HG03103 (cell line): ENCODE results near the gene CCNL1.
A peak's percentile ranks its signal among the peaks of the same experiment; 100 is the strongest.

Experiments
- ATAC-seq: cut with Tn5 transposase; IDR thresholded peaks from one replicate; pipeline ENCODE4 v1.9.1; 2021; ENCODE audit warnings: low read depth; ENCODE audit not compliant: unreplicated experiment

CCNL1 gene

DNA sequence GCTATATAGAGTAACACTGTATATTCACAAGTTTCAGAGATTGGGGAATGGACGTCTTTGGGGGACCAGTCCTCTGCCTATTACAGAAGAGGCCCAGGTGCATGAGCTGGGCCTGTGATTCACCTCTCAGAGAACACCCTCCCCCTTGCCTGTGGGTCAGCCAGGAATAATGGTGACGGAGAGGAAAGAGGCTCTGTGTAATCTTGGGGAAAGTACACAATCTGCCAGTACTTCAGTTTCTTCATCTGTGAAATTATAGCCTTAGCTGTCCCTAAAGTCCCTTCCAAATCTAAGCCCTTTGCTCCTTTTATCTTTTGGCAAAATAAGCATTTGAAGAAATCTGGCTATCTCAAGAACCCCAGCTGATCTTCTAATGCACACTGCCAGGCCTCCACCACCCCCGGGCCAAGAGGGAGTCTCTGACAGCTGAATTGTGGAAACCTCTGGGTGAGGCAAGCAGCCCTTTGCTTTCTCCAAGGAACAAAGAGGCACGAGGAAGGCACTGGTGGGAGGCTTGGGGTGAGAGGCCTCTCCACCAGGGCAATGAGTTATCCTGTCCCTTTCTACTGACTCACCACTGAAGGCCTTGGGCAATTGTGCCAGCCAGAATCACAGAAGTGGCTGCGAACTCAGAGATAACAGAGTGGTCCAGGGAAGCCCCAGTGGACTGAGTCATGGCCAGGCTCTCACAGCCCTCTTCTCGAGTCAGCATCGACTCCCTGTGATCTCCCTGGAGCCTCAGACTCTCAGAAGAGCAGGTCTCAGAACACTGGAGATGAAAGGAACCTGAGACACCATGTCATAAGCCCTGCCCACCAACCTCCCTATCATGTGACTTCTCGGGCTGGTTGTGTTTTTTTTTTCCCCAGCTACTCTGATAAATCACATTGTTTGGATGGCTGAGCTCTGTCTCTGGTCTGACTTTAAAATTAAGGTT lies 31.8 kb downstream of the CCNL1 start:
- ATAC-seq: peak; percentile 35

DNA sequence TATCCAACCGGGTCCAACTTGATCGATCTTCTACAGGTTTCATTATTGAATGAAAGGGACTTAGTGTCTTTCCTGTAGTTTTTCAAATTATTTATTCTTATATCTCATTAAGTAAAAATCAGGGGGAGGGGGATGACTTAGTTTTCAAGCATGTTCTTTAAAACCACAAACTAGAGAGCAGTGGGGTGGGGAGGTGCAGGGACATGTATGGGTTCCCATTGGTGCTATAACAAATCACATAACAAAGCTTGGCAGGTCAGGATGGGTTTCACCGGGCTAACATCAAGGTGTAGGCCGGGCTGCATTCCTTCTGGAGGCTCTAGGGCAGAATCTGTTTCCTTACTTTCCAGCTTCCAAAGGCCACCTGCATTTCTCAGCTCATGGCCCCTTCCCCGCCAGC lies 32.7 kb downstream of the CCNL1 start:
- no peak for ATAC-seq

DNA sequence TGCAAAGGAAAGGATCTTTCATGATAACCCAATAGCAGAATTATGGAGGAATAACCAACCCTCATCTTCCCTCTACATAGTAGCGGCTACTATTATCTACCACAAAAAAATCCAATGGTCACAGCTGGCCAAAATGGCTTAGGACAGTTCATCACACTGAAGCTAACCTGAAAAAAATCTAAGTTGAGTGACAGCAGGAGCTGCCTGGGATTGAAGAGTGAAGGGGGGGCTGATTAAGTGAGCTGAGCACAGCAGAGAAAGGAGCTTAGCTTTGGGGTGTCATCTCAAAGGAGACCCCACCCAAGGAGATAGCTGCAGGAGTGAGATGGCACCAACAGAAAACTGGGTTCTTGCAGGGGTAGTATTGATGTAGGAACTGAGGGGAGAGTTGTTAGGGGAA lies 33.6 kb downstream of the CCNL1 start:
- ATAC-seq: no peak

DNA sequence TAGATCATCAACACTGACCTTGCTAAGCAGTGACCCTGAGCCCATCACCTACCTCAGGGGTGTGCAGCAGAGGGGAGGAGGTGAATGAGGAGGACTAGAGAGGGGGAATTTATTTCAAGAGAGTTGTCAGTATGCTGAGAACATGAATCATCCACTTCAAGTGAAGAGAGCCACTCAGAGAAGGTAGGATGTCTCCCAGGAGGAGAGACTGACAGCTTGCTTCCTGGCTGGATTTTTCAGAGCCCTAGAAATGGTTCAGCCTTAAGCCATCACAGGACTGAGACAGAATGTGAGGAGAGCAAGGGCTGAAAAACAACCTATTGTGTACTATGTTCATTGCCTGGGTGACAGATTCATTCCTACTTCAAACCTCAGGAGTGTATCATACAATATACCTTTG lies 34.8 kb downstream of the CCNL1 start:
- ATAC-seq: no peak

DNA sequence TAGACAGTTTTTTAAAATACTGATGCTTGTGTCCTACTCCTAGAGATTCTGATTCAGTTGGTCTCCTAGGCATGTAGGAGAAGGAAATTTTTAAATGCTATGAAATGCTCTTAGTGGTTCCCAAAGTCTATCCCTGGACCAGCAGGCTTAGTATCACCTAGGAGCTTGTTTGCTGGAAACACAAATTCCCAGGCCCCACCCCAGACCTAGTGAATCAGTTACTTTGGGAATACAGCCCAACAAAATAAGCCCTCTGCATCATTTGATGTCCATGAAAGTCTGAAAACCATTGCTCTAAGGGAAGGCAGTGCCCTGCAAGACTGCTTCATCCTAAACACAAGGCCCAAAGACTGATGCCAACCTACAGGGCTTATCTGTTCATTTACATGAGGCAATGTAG lies 36.3 kb downstream of the CCNL1 start:
- ATAC-seq: no peak

DNA sequence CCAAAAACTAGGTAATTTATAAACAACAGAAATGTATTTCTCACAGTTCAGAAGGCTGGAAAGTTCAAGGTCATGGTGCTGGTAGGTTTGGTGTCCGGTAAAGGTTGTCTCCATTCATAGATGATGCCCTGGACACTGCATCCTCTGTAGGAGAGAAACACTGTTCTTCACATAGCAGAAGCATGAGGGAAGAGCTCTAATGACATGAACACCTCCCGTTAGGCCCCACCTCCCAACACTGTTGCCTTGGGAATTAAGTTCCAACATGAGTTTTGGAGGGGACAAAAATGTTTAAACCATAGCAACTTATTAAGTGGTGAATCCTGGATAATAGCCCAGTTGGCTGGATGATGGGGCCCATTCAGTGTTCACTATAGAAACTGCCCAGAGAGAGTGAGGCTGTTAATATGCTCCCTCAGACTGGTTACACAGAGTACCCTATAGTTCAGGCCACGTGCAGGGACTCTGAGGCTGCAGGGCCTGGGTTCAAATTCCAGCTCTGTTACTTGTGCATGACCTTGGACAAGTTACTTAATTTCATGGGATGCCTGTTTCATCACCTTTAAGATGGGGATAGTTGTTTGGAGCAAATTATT lies 37.0 kb downstream of the CCNL1 start:
- no peak for ATAC-seq

DNA sequence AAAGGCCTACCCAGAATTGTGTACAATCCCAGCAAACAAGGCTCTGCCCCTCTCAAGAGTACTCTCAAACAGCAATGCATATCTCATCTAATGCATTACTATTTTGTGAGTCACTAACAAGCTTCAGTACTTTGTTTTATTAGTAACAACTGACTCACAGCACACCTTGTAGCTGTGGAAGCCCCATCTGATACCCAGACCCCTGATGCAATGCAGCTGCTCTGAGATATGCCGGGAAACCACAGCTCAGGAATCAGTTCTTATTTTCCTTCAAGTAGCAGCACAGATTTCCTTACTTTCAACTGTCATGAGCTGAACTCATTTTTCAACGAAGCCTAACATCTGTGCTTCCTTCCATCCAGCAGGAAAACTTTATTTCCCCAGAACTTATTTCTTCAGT lies 37.8 kb downstream of the CCNL1 start:
- no peak for ATAC-seq

DNA sequence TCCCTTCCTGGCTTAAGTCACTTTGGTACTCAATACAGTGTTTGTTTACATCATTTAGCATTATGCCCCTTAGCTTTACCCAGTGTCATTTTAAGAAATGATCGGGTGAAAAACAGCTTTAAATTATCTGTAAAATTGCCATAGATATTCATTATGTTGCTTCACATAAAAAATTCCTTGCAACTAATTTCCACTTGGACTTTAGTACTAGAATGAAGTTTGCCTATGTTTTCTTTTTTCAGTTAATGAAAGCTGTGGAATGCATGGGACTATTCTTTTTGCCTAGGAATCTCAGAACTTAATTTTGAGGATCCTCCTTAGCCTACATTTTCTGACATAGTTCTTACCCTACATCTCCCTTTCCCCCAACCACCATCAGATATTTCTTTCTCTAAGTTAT lies 38.4 kb downstream of the CCNL1 start:
- ATAC-seq: no peak

DNA sequence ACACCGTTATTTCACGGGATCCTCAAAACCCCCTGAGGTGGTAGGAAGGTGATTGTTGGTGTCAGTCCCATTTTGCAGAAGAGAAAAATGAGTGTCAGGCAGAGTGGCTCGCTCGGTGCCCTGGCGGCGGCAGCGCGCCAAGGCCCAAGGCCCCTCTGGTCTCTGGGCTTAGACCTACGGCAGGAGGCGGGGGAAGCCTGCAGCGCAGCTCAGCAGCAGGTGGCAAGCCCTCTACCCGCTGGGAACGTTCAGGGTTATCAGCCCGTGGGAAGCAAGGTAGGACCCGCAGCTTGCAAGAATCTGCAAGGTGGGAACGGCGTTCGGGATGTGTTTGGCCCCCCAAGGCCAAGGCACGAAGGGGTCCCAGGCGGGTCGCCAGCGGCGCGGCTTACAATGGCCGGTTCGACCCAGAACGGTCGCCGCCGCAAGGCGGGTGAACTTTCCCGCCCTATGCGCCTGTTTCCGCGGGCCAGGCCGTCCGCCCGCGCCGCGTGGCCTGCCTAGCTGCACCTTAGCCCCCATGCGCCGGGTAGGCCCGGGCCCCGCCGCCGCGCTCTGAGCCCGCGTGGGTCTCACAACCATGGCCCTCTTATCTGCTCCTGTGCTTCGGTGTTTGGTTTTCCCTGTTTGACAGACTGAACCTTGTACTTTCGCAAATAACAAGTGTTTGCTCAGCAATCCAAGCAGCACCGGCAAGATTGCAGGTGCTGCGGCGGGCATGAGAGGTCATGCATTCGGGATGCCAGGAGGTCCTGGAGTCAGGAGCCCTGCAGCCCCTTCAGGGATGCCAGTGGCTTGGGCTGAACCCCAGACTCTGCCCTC lies 39.7 kb downstream of the CCNL1 start:
- no peak for ATAC-seq

DNA sequence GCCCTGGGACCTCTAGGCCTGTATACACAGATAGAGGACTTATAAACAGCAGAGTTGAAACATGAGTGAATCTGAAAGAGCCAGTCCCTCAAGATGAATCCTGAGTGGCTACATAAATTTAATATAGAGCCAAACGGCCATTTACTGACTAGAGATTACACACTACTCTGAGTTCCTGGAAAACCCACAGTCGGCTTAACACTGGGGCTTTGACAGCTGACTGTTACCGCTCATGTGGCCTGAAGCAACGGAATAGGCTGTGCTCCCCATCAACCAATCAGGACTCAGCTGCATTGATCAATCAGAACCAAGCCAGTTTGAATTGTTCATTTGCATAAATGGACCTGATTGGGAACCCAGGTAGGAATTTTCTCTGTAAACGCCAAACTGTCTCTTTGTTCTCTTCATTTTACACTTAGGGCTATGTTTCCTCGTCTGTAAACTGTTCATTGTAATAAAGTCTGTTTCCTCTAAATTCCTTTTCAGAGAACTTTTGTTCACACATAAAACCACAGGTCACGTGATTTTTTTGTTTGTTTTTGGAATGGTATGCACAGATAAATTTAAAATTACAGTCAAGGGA lies 40.5 kb downstream of the CCNL1 start:
- no peak for ATAC-seq

DNA sequence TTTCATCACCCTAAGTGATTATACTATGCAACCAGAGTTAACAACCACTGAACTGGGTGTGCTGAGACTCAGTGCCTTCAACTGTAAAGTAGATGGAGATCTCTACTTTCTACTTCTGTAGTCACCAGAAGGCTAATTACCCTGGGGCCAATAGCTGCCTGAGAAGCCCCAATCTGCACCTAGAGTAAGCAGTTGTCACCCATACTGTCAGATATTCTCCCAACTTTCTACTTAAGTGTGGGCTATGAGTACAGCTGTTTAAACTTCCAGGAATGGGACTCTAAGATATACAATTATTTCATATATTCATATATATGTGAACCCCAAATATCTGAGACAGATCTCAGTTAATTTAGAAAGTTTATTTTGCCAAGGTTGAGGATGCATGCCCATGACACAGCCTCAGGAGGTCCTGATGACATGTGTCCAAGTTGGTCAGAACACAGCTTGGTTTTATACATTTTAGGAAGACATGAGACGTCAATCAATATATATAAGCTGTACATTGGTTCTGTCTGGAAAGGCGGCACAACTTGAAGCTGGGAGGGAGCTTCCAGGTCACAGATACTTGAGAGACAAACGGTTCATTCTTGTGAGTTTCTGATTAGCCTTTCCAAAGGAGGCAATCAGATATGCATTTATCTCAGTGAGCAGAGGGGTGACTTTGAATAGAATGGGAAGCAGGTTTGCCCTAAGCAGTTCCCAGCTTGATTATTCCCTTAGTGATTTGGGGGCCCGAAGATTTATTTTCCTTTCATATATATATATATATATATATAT lies 41.9 kb downstream of the CCNL1 start:
- no peak for ATAC-seq

DNA sequence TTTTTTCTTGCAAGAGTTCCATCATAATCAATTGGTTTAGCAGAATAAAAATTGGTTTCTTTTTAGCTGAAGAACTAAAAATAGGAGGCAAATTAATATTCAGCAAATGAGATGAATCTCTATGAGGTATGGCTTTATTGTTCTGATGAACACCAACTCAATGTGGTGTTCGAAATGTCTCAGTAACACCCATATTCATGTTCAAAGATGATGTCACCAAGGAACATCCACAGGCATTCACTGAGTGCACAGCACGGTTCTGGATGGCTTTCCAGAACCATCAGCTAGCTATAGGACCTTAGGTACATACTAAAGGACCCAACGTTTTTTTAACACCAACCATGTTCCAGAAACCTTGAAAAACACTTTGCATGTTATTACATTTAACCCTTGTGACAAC lies 42.7 kb downstream of the CCNL1 start:
- no peak for ATAC-seq

DNA sequence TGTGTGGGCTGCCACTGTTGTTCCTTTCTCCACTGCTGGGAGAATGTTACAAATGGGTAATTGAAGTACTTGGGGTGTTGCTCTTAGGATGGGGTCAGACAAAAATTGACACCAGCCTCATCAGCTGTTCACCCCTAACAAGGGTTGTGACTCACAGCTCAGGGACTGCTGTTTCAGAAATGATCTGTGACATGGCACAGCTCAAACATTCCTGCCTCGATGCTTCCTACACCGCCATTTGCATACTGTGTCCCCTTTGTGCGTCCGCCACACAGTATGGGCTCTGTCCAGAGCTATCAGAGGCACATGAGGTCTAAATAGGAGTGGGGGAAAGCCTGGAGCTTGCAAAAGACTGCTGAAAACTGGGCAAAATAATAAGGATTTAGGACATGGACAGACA lies 43.9 kb downstream of the CCNL1 start:
- no peak for ATAC-seq

DNA sequence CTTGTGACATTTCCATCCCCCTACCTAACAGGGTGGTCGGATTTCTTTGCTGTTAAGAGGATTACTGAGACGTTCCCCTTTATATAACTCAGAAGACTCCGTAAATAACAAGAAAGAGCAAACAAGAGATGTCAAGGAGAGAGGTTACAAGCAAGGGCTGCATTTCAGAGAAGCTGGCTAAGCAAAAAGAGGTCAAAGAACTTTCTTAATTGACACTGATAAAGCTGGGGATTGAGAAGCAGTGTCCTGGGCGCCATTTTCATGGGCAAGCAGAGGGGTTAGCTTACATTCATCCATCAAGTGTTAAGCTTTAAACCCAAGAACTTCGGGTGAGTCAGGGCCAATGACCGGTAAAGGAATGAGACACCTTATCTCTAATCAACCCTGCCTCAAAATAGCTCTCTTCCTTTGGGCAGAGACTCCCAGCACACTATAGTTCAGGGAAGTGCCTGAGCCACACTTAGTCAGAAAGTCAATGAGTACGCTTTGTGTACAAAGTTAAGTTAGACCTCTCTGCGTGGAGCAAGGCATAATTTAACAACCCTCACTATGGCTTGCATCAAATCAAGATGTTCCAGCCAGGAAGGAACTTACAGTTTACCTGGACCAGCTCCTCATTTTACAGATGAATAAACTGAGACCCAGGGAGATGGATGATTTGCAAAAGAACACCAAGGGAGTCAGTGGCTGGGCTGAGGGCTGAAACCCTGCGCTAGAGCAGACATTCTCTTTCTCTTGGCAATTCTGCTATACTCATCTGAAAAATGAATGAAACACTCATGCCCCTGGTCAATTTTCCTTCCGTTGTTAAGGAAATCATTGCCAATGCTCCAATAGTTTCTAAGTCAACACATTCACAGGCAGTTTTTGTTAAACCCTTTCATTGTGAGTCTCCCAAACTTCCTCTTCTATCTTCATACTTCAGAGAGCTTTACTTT lies 44.6 kb downstream of the CCNL1 start:
- no peak for ATAC-seq

DNA sequence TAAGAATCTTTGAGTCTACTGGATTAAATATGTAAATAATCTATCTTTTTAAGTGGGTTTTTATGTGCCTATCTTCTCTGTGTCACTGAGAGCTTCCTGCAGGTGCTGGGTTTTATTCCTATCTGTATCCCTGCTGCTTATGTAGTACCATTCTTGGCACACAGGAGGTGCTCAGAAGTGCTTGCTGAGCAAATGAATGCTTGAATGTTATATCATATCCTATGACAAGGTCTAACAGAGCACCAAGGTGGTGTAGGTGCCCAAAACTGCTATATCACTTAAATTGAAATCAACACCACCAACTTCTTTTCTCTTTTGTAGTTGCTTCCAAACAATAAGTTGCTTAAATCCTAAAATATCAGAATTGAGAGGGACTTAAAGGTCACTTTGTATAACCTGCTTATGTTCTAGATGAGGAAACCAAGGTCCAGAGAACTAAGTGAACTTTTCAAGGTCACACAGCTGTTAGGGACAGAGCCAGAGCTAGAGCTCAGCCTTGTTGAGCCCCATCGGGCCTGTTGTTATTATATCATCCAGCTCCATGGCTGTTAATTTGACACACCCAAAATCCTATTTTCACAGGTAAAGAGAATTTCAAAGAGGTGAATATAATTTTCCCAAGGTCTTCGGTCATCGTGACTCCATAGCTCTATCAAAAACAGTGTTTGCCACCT lies 46.0 kb downstream of the CCNL1 start:
- no peak for ATAC-seq

DNA sequence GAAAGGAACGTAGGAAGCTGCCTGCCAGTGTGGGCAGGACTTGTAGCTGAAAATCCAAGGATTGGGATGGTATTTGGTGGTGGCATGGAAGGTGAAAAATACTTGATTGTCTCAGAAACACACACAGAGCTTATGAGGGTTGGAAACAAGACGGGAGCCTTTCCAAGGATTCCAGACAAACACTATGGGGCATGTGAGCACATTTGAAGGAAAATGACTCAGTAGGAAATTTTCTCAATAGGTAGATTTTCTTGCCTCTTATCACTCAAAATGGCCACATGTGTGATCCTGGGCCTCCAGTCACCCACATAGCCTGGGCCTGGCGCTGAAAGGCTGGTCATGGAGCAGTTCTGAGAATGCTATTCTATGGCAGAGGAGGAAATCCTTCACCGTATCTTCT lies 47.4 kb downstream of the CCNL1 start:
- no peak for ATAC-seq

DNA sequence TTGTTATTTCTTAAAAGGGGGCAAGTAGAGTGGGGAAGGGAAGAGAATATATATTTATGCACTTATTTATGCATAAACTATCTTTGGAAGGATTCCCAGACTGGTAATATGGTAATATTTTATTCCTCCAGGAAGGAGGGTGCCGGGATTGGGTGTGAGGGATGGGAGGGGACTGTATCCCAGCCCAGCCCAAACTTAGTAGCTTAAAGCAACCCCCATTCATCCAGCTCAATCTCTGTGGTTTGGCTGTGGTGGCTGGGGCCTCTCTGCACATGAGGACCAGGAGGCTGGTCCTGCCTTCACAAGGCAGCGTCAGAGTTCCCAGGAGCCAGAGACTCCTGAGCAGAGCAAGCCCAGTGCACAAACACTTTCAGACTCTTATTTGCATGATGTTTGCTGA lies 48.4 kb downstream of the CCNL1 start:
- no peak for ATAC-seq

DNA sequence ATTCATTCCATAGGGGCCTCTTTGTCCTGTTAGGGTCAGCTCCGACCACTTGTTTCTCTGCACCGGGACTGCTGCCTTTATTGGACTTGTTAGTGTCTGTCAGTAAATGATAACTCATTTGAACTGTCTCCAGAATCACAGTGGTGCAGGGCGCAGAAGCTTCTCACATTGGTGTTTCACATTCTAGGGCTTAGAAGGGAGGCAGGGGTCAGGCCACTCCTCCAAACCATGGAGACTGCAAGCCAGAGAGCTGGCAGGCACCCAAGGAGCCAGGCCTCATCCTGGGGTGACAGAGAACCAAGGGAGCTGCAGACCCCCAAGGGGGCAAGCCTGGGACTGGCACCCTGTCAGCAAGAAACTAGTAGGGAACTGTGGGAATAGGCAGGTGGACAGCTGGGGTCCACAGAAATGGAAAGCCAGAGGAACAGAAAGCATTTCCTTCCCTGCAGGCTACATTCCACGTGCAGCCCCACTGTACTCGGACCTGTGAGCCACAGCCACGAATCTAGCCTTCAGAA lies 49.1 kb downstream of the CCNL1 start:
- ATAC-seq: no peak
